ENCODE results near the gene PRDM16.

DNA sequence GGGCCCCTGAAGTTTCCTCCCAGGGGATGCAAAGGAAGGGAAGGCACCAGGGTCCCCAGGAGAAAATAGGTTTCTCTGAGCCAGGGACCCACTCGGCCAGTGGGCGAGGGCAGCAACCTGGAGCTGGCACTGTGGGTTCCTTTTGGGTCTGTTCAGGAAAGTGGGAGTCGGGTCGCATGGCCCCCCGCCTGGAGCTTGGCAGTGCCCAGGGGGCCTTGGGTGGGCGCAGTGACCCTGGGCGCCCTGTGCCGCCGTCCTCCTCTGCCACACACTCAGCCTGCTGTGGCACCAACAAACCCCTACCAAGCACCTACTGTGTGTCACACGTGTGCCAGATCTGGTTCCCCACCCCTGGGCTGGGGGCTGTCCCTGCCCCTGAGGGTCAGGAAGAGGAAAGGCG lies 296.0 kb downstream of the PRDM16 start:
- no peak for TF ChIP-seq EZH2 (IDR thresholded peaks at IDR 0.05; ENCODE audit: borderline replicate concordance, insufficient read depth, low read depth, low read length, poor library complexity, severe bottlenecking)
- TF ChIP-seq, protein P1, sequence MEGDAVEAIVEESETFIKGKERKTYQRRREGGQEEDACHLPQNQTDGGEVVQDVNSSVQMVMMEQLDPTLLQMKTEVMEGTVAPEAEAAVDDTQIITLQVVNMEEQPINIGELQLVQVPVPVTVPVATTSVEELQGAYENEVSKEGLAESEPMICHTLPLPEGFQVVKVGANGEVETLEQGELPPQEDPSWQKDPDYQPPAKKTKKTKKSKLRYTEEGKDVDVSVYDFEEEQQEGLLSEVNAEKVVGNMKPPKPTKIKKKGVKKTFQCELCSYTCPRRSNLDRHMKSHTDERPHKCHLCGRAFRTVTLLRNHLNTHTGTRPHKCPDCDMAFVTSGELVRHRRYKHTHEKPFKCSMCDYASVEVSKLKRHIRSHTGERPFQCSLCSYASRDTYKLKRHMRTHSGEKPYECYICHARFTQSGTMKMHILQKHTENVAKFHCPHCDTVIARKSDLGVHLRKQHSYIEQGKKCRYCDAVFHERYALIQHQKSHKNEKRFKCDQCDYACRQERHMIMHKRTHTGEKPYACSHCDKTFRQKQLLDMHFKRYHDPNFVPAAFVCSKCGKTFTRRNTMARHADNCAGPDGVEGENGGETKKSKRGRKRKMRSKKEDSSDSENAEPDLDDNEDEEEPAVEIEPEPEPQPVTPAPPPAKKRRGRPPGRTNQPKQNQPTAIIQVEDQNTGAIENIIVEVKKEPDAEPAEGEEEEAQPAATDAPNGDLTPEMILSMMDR (IDR thresholded peaks at IDR 0.05), result no peak
